Right lobe of liver (tissue), 4 donors: Measurements from ENCODE around the gene TNS3.

ENCODE experiments used
- POLR2A ChIP-seq: fragments of 450-650 bp; IDR thresholded peaks from one replicate; pipeline ENCODE4 v1.6.1; 2017; ENCODE audit warnings: antibody characterized with exemption, mild to moderate bottlenecking
- TF ChIP-seq, protein P1 (sequence below), 4 donors: fragments of 200-600 bp in 3 of 4; fragments of 450-650 bp in 1 of 4; IDR thresholded peaks; one replicate each; pipeline versions ENCODE4 v1.5.1 to v1.8.0; 2016 to 2022; ENCODE audit warnings: antibody characterized with exemption in 4 of 4, mild to moderate bottlenecking in 2 of 4
- donor health status: DM: no; HTN: no; CAD: no.
- donor health status: DM: no; HTN: no; CAD: no.
- donor health status: DM: no; HTN: yes; CAD: no.

DNA sequence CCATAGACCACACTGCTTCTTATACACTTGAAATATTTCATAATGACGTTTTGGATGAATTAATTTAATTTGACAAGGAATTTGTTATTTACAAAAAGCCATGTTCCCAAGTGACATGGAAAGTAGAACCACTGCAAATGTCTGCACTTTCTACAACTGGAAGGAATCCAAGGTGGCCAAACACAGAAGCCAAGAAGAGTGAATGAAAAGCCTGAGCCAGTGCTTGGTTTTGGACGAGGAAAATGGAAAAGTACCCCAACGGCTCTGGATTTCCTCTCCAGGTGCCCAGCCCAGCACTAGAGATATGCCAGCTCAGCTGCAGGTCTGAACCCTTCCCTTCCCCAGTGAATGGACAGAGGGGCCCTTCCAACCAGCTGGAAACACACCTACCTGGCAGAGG is 279.4 kb downstream of the TNS3 start:
- TF ChIP-seq, protein P1, sequence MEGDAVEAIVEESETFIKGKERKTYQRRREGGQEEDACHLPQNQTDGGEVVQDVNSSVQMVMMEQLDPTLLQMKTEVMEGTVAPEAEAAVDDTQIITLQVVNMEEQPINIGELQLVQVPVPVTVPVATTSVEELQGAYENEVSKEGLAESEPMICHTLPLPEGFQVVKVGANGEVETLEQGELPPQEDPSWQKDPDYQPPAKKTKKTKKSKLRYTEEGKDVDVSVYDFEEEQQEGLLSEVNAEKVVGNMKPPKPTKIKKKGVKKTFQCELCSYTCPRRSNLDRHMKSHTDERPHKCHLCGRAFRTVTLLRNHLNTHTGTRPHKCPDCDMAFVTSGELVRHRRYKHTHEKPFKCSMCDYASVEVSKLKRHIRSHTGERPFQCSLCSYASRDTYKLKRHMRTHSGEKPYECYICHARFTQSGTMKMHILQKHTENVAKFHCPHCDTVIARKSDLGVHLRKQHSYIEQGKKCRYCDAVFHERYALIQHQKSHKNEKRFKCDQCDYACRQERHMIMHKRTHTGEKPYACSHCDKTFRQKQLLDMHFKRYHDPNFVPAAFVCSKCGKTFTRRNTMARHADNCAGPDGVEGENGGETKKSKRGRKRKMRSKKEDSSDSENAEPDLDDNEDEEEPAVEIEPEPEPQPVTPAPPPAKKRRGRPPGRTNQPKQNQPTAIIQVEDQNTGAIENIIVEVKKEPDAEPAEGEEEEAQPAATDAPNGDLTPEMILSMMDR (IDR thresholded peaks at IDR 0.05) = no peak
- no peak for TF ChIP-seq POLR2A
